ENCODE measurements around the gene MAG.

GRCh38 chr19:35247526-35248309 lies 44.2 kb upstream of the MAG start:
- TF ChIP-seq POLR2AphosphoS5 (IDR thresholded peaks at IDR 0.05; ENCODE audit: control insufficient read depth, insufficient read depth, low read depth, low read length) (no peak), SIN3A (IDR thresholded peaks at IDR 0.05; ENCODE audit: borderline replicate concordance in 2 of 2, control insufficient read depth in 1 of 2, low read depth in 2 of 2, low read length in 2 of 2) (peak; percentile 65 to 71; a peak in 1 of 4 replicates), CREM (IDR thresholded peaks at IDR 0.05; ENCODE audit: low read depth) (peak; percentile 30), ZNF644 (tag; IDR thresholded peaks at IDR 0.05; ENCODE audit: low read depth) (no peak), NRF1 (conservative IDR thresholded peaks at IDR 0.05 in 1 of 2, IDR thresholded peaks at IDR 0.05 in 1 of 2) (peak; percentile 92 to 93), WHSC1 (IDR thresholded peaks at IDR 0.05; ENCODE audit: low read length) (no peak)
- TF ChIP-seq, protein P1, sequence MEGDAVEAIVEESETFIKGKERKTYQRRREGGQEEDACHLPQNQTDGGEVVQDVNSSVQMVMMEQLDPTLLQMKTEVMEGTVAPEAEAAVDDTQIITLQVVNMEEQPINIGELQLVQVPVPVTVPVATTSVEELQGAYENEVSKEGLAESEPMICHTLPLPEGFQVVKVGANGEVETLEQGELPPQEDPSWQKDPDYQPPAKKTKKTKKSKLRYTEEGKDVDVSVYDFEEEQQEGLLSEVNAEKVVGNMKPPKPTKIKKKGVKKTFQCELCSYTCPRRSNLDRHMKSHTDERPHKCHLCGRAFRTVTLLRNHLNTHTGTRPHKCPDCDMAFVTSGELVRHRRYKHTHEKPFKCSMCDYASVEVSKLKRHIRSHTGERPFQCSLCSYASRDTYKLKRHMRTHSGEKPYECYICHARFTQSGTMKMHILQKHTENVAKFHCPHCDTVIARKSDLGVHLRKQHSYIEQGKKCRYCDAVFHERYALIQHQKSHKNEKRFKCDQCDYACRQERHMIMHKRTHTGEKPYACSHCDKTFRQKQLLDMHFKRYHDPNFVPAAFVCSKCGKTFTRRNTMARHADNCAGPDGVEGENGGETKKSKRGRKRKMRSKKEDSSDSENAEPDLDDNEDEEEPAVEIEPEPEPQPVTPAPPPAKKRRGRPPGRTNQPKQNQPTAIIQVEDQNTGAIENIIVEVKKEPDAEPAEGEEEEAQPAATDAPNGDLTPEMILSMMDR (IDR thresholded peaks at IDR 0.05 in 2 of 3, conservative IDR thresholded peaks at IDR 0.05 in 1 of 3; ENCODE audit: insufficient read depth in 2 of 3, low read depth in 1 of 3, low read length in 3 of 3) = peak; percentile 66 to 77 (median 67)

Measured in K562 (cell line).